Measurements from ENCODE around the gene VASH2.

Gene VASH2

DNA sequence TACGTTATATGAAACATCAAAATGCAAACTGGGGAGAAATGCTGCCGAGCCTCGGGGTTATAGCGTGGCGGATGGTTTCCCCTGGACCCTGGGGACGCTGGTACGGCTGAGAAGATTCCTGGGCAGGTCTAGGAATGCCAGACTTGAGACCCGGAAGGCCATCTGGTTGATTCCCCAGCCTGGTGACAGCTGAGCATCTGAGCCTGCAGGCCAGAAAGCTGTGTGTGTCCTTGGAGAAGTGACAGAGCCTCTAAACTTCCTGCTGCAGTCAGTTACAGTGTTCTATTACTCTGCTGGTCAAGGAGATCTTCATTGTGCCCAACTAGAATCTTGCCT, 2.3 kb downstream of the VASH2 start:
- TF ChIP-seq ESRRG (CRISPR knock-in tag; IDR thresholded peaks at IDR 0.05), result no peak
- TF ChIP-seq, protein P1, sequence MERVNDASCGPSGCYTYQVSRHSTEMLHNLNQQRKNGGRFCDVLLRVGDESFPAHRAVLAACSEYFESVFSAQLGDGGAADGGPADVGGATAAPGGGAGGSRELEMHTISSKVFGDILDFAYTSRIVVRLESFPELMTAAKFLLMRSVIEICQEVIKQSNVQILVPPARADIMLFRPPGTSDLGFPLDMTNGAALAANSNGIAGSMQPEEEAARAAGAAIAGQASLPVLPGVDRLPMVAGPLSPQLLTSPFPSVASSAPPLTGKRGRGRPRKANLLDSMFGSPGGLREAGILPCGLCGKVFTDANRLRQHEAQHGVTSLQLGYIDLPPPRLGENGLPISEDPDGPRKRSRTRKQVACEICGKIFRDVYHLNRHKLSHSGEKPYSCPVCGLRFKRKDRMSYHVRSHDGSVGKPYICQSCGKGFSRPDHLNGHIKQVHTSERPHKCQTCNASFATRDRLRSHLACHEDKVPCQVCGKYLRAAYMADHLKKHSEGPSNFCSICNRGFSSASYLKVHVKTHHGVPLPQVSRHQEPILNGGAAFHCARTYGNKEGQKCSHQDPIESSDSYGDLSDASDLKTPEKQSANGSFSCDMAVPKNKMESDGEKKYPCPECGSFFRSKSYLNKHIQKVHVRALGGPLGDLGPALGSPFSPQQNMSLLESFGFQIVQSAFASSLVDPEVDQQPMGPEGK (CRISPR knock-in tag; IDR thresholded peaks at IDR 0.05; ENCODE audit: borderline replicate concordance), result no peak
- no peak for TF ChIP-seq ZNF70 (CRISPR knock-in tag; IDR thresholded peaks at IDR 0.05)
- TF ChIP-seq, protein P2, sequence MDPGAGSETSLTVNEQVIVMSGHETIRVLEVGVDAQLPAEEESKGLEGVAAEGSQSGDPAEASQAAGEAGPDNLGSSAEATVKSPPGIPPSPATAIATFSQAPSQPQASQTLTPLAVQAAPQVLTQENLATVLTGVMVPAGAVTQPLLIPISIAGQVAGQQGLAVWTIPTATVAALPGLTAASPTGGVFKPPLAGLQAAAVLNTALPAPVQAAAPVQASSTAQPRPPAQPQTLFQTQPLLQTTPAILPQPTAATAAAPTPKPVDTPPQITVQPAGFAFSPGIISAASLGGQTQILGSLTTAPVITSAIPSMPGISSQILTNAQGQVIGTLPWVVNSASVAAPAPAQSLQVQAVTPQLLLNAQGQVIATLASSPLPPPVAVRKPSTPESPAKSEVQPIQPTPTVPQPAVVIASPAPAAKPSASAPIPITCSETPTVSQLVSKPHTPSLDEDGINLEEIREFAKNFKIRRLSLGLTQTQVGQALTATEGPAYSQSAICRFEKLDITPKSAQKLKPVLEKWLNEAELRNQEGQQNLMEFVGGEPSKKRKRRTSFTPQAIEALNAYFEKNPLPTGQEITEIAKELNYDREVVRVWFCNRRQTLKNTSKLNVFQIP (CRISPR knock-in tag; IDR thresholded peaks at IDR 0.05; ENCODE audit: borderline replicate concordance, low read depth), result no peak
- no peak for TF ChIP-seq ZNF8 (CRISPR knock-in tag; IDR thresholded peaks at IDR 0.05)
- TF ChIP-seq, protein P3, sequence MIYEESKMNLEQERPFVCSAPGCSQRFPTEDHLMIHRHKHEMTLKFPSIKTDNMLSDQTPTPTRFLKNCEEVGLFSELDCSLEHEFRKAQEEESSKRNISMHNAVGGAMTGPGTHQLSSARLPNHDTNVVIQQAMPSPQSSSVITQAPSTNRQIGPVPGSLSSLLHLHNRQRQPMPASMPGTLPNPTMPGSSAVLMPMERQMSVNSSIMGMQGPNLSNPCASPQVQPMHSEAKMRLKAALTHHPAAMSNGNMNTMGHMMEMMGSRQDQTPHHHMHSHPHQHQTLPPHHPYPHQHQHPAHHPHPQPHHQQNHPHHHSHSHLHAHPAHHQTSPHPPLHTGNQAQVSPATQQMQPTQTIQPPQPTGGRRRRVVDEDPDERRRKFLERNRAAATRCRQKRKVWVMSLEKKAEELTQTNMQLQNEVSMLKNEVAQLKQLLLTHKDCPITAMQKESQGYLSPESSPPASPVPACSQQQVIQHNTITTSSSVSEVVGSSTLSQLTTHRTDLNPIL (CRISPR knock-in tag; IDR thresholded peaks at IDR 0.05; ENCODE audit: low read depth), result no peak
- TF ChIP-seq CSRNP3 (CRISPR knock-in tag; IDR thresholded peaks at IDR 0.05), result no peak
- no peak for TF ChIP-seq ARNTL (CRISPR knock-in tag; IDR thresholded peaks at IDR 0.05; ENCODE audit: borderline replicate concordance, low read depth)
- TF ChIP-seq TOX (CRISPR knock-in tag; IDR thresholded peaks at IDR 0.05; ENCODE audit: borderline replicate concordance), result no peak
- TF ChIP-seq ZC3H10 (CRISPR knock-in tag; IDR thresholded peaks at IDR 0.05), result no peak
- no peak for ATAC-seq

DNA sequence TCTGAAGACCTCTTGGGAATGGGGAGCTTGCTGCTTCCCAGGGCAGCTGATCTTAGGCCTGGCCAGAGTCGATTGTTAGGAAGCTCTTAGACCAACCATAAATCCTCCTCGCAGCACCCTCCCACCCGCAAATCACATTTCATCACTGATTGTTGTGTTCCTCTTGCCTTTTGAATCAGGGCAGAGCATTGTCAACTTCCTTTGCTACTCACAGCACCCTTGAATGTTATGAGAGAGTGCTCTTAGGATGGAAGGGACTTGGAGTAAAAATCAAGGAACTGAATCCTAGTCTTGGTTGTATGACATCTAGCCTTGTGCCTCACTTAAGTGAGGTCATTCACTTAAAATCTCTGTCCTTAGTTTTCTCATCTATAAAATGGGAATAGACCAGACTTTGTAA, 3.0 kb downstream of the VASH2 start:
- TF ChIP-seq ZC3H10 (CRISPR knock-in tag; IDR thresholded peaks at IDR 0.05) (no peak), OSR1 (CRISPR knock-in tag; IDR thresholded peaks at IDR 0.05) (no peak), ZNF8 (CRISPR knock-in tag; IDR thresholded peaks at IDR 0.05) (no peak), SNAI2 (CRISPR knock-in tag; IDR thresholded peaks at IDR 0.05) (no peak), ARNTL (CRISPR knock-in tag; IDR thresholded peaks at IDR 0.05; ENCODE audit: borderline replicate concordance, low read depth) (no peak), PPARA (CRISPR knock-in tag; IDR thresholded peaks at IDR 0.05; ENCODE audit: borderline replicate concordance) (no peak), CSDC2 (CRISPR knock-in tag; IDR thresholded peaks at IDR 0.05) (no peak), ZFP30 (CRISPR knock-in tag; IDR thresholded peaks at IDR 0.05) (no peak), TOX (CRISPR knock-in tag; IDR thresholded peaks at IDR 0.05; ENCODE audit: borderline replicate concordance) (no peak), ESRRG (CRISPR knock-in tag; IDR thresholded peaks at IDR 0.05) (no peak)
- TF ChIP-seq, protein P2 (CRISPR knock-in tag; IDR thresholded peaks at IDR 0.05; ENCODE audit: borderline replicate concordance, low read depth), result no peak
- TF ChIP-seq, protein P3 (CRISPR knock-in tag; IDR thresholded peaks at IDR 0.05; ENCODE audit: low read depth), result no peak
- ATAC-seq, result no peak

DNA sequence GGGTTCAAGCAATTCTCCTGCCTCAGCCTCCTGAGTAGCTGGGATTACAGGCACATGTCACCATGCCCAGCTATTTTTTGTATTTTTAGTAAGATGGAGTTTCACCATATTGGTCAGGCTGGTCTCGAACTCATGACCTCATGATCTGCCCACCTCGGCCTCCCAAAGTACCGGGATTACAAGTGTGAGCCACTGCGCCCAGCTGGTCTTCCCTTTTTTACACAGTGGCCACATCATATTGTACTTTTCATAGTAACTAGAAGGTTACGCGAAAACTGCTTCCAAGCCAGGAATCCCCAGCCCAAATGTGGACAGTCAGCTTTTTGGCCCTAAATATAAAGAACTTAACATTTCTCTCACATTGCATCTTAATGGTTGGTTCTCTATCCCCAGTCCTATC, 4.2 kb downstream of the VASH2 start:
- no peak for ATAC-seq
- TF ChIP-seq PPARA (CRISPR knock-in tag; IDR thresholded peaks at IDR 0.05; ENCODE audit: borderline replicate concordance), result no peak
- TF ChIP-seq CSRNP3 (CRISPR knock-in tag; IDR thresholded peaks at IDR 0.05), result no peak
- no peak for TF ChIP-seq OSR1 (CRISPR knock-in tag; IDR thresholded peaks at IDR 0.05)
- no peak for TF ChIP-seq ZC3H10 (CRISPR knock-in tag; IDR thresholded peaks at IDR 0.05)
- TF ChIP-seq ZNF70 (CRISPR knock-in tag; IDR thresholded peaks at IDR 0.05), result no peak
- TF ChIP-seq, protein P4, sequence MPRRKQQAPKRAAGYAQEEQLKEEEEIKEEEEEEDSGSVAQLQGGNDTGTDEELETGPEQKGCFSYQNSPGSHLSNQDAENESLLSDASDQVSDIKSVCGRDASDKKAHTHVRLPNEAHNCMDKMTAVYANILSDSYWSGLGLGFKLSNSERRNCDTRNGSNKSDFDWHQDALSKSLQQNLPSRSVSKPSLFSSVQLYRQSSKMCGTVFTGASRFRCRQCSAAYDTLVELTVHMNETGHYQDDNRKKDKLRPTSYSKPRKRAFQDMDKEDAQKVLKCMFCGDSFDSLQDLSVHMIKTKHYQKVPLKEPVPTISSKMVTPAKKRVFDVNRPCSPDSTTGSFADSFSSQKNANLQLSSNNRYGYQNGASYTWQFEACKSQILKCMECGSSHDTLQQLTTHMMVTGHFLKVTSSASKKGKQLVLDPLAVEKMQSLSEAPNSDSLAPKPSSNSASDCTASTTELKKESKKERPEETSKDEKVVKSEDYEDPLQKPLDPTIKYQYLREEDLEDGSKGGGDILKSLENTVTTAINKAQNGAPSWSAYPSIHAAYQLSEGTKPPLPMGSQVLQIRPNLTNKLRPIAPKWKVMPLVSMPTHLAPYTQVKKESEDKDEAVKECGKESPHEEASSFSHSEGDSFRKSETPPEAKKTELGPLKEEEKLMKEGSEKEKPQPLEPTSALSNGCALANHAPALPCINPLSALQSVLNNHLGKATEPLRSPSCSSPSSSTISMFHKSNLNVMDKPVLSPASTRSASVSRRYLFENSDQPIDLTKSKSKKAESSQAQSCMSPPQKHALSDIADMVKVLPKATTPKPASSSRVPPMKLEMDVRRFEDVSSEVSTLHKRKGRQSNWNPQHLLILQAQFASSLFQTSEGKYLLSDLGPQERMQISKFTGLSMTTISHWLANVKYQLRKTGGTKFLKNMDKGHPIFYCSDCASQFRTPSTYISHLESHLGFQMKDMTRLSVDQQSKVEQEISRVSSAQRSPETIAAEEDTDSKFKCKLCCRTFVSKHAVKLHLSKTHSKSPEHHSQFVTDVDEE (CRISPR knock-in tag; IDR thresholded peaks at IDR 0.05), result no peak
- no peak for TF ChIP-seq ZNF565 (CRISPR knock-in tag; conservative IDR thresholded peaks at IDR 0.05; ENCODE audit: low read depth)
- TF ChIP-seq ARNTL (CRISPR knock-in tag; IDR thresholded peaks at IDR 0.05; ENCODE audit: borderline replicate concordance, low read depth), result no peak
- TF ChIP-seq ZFP3 (CRISPR knock-in tag; IDR thresholded peaks at IDR 0.05), result no peak
- no peak for TF ChIP-seq GLIS3 (CRISPR knock-in tag; IDR thresholded peaks at IDR 0.05)
- TF ChIP-seq, protein P3 (CRISPR knock-in tag; IDR thresholded peaks at IDR 0.05; ENCODE audit: low read depth), result no peak
- no peak for TF ChIP-seq TOX (CRISPR knock-in tag; IDR thresholded peaks at IDR 0.05; ENCODE audit: borderline replicate concordance)
- TF ChIP-seq ESRRG (CRISPR knock-in tag; IDR thresholded peaks at IDR 0.05), result no peak
- TF ChIP-seq ZNF8 (CRISPR knock-in tag; IDR thresholded peaks at IDR 0.05), result no peak

Measured in SK-N-SH treated with all-trans-retinoic acid at 6 μM for 48 hours (cell line).